ENCODE data around the gene OPCML.

The OPCML gene

GRCh38 chr11:133078012-133078411 is 454.3 kb downstream of the OPCML start:
- TF ChIP-seq, protein P1, sequence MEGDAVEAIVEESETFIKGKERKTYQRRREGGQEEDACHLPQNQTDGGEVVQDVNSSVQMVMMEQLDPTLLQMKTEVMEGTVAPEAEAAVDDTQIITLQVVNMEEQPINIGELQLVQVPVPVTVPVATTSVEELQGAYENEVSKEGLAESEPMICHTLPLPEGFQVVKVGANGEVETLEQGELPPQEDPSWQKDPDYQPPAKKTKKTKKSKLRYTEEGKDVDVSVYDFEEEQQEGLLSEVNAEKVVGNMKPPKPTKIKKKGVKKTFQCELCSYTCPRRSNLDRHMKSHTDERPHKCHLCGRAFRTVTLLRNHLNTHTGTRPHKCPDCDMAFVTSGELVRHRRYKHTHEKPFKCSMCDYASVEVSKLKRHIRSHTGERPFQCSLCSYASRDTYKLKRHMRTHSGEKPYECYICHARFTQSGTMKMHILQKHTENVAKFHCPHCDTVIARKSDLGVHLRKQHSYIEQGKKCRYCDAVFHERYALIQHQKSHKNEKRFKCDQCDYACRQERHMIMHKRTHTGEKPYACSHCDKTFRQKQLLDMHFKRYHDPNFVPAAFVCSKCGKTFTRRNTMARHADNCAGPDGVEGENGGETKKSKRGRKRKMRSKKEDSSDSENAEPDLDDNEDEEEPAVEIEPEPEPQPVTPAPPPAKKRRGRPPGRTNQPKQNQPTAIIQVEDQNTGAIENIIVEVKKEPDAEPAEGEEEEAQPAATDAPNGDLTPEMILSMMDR (IDR thresholded peaks at IDR 0.05; ENCODE audit: borderline replicate concordance, control extremely low read depth, extremely low read depth, insufficient read depth, missing control alignments): no peak
- no peak for DNase-seq (ENCODE audit: low spot score)
- in situ Hi-C loops (cut with MboI; ENCODE audit: low sequenced_read_pairs, unreplicated experiment): no loop called here

DNA sequence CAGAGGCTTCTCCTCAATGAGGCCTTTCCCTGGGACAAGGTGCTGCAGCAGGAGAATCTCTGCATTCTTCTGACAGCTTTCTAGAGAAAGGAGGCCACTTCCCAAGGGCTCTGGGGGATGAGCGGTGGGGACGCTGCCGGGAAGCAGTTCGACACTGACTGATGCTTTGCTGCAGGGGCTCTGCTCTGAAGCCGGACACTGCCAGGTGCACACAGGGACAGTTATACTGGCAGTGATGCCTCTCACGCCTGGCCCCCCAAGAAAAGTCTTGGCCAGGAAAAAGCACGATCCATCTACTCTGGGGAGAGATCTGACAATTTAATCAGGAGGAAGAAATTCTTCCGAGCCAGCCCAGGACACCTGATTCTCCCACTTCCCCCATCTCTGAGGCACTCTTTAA is 456.9 kb downstream of the OPCML start:
- in situ Hi-C loops (cut with MboI; ENCODE audit: low sequenced_read_pairs, unreplicated experiment): no loop called here
- TF ChIP-seq, protein P1 (IDR thresholded peaks at IDR 0.05; ENCODE audit: borderline replicate concordance, control extremely low read depth, extremely low read depth, insufficient read depth, missing control alignments): no peak
- DNase-seq (ENCODE audit: low spot score): no peak

DNA sequence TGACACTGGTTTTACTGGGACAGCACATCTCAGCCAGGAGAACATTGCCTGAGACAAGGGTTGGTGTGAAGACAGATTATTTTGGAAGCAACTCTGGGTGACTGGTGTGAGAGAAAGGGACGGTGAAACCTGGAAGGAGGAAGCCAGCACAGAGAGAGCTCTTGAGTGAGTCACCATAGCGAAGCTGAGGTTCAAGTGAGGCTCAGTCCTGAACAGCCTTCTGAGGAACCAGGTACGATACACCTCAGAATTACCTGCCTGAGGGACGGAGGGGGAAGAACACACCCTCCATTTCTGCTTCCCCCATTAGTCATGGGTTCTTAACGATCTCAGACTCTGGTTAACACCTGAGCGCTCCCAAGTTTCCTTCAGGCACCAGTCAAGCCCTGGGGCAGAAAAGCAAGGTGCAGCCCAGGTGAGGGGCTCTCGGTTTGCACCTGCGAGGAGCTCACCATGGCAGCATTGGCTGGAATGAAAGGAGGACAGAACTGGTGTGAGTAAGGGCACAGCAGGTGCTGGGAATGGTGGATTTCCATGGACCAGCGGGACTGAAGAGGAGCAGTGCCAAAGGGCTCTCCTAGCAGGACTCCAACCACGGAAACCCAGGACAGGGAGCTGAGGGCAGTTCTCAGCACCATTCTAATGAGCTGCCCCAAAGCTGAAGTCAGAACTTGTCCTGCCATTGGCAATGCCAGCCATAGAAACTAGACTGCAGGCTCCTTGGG is 459.3 kb downstream of the OPCML start:
- no peak for DNase-seq (ENCODE audit: low spot score)
- in situ Hi-C loops (cut with MboI; ENCODE audit: low sequenced_read_pairs, unreplicated experiment): no loop called here

GRCh38 chr11:133072378-133072777 is 459.9 kb downstream of the OPCML start:
- TF ChIP-seq, protein P1 (IDR thresholded peaks at IDR 0.05; ENCODE audit: borderline replicate concordance, control extremely low read depth, extremely low read depth, insufficient read depth, missing control alignments): no peak
- no peak for DNase-seq (ENCODE audit: low spot score)
- in situ Hi-C loops (cut with MboI; ENCODE audit: low sequenced_read_pairs, unreplicated experiment): no loop called here

More for the DNA sequence above, 459.3 kb downstream of the OPCML start:
- TF ChIP-seq, protein P1 (IDR thresholded peaks at IDR 0.05; ENCODE audit: borderline replicate concordance, control extremely low read depth, extremely low read depth, insufficient read depth, missing control alignments): no peak

GRCh38 chr11:133070791-133071190 is 461.5 kb downstream of the OPCML start:
- in situ Hi-C loops (cut with MboI; ENCODE audit: low sequenced_read_pairs, unreplicated experiment): no loop called here
- TF ChIP-seq, protein P1 (IDR thresholded peaks at IDR 0.05; ENCODE audit: borderline replicate concordance, control extremely low read depth, extremely low read depth, insufficient read depth, missing control alignments): no peak
- no peak for DNase-seq (ENCODE audit: low spot score)

- no peak for DNase-seq (ENCODE audit: low spot score)
- in situ Hi-C loops (cut with MboI; ENCODE audit: low sequenced_read_pairs, unreplicated experiment): no loop called here
- TF ChIP-seq, protein P1 (IDR thresholded peaks at IDR 0.05; ENCODE audit: borderline replicate concordance, control extremely low read depth, extremely low read depth, insufficient read depth, missing control alignments): no peak
Measured at GRCh38 chr11:133070021-133070713, 462.1 kb downstream of the OPCML start.
